Measurements from ENCODE around the gene ELAC1. TPM values are rescaled to one million over a fixed set of nuclear protein-coding genes. Genes with fewer than 3 reads are reported as not detected.
"Not testable (repeated sequence)": the region's sequence is repeated elsewhere in the genome, so short reads cannot be mapped to it uniquely, and the experiment has no call there.

ELAC1 gene
- 5.3 TPM for total RNA-seq

GRCh38 chr18:50967714-50968661, at the start of gene ELAC1:
TSS of gene ELAC1 (plus strand) at chr18:50968040. CDS start at chr18:50974405, 6,365 bp downstream.
- DNase-seq, result peak; percentile 89

- DNase-seq, result no peak
These were observed 49.7 kb upstream of the ELAC1 start for GRCh38 chr18:50918153-50918552.

GRCh38 chr18:50924372-50924771, 43.5 kb upstream of the ELAC1 start:
- no peak for DNase-seq

- no peak for DNase-seq
These were observed 41.3 kb upstream of the ELAC1 start for GRCh38 chr18:50926521-50926920.

- no peak for DNase-seq
These were observed 39.3 kb upstream of the ELAC1 start for GRCh38 chr18:50928551-50928950.

GRCh38 chr18:50933684-50934083, 34.2 kb upstream of the ELAC1 start:
- no peak for DNase-seq

GRCh38 chr18:50934545-50935211, 33.2 kb upstream of the ELAC1 start:
- no peak for DNase-seq

GRCh38 chr18:50935493-50936191, 32.2 kb upstream of the ELAC1 start:
- DNase-seq, result no peak

- no peak for DNase-seq
These were observed 30.7 kb upstream of the ELAC1 start for GRCh38 chr18:50937183-50937582.

GRCh38 chr18:50938912-50939311, 28.9 kb upstream of the ELAC1 start:
- DNase-seq, result no peak

GRCh38 chr18:50944245-50944932, 23.5 kb upstream of the ELAC1 start:
- DNase-seq, result no peak

GRCh38 chr18:50945918-50946317, 21.9 kb upstream of the ELAC1 start:
- not testable (repeated sequence) for DNase-seq

- no peak for DNase-seq
These were observed 19.9 kb upstream of the ELAC1 start for GRCh38 chr18:50947899-50948298.

- no peak for DNase-seq
These were observed 18.7 kb upstream of the ELAC1 start for GRCh38 chr18:50949185-50949584.

- DNase-seq, result no peak
These were observed 17.2 kb upstream of the ELAC1 start for GRCh38 chr18:50950626-50951025.

- DNase-seq, result no peak
These were observed 14.0 kb upstream of the ELAC1 start for GRCh38 chr18:50953822-50954221.

GRCh38 chr18:50955253-50955652, 12.6 kb upstream of the ELAC1 start:
- no peak for DNase-seq

- DNase-seq, result no peak
These were observed 11.7 kb upstream of the ELAC1 start for GRCh38 chr18:50956116-50956515.

GRCh38 chr18:50961974-50962373, 5.9 kb upstream of the ELAC1 start:
- DNase-seq, result no peak

GRCh38 chr18:50969448-50969847, 1.6 kb downstream of the ELAC1 start:
- DNase-seq, result no peak

GRCh38 chr18:50970006-50970405, 2.2 kb downstream of the ELAC1 start:
- no peak for DNase-seq

- DNase-seq, result not testable (repeated sequence)
These were observed 4.6 kb downstream of the ELAC1 start for GRCh38 chr18:50972404-50972803.
